OCI-LY1 (cell line): Measurements from ENCODE around the gene PECR.

Experiments
- EZH2 ChIP-seq: fragments of 200-600 bp; sonication (generic), shearing (Covaris generic); IDR thresholded peaks from 2 replicates; pipeline ENCODE4 v1.8.0; 2017; ENCODE audit warnings: borderline replicate concordance, mixed run types, mild to moderate bottlenecking, antibody characterized with exemption, low read length, moderate library complexity, mixed read lengths
- TF ChIP-seq, protein P1 (sequence below): fragments of 200-600 bp; sonication (generic), shearing (Covaris generic); IDR thresholded peaks from 2 replicates; pipeline ENCODE4 v1.5.1; 2017; ENCODE audit warnings: mild to moderate bottlenecking, antibody characterized with exemption, low read length, moderate library complexity, mixed read lengths

DNA sequence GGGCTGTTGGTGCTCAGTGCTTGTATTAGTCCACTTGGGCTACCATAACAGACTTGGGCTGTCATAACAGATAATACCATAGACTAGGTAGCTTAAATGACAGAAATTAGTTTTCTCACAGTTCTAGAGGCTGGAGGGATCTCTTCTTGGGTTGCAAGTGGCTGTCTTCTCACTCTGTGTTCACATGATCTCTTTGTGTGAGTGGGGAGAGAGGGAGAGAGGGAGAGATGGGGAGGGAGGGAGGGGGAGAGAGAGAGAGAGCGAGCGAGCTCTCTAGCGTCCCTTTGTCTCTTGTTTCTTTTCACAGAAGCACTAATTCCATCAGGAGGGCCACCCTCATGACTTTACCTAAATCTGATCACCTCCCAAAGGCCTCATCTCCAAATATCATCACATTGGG lies 23.1 kb upstream of the PECR start:
- TF ChIP-seq, protein P1, sequence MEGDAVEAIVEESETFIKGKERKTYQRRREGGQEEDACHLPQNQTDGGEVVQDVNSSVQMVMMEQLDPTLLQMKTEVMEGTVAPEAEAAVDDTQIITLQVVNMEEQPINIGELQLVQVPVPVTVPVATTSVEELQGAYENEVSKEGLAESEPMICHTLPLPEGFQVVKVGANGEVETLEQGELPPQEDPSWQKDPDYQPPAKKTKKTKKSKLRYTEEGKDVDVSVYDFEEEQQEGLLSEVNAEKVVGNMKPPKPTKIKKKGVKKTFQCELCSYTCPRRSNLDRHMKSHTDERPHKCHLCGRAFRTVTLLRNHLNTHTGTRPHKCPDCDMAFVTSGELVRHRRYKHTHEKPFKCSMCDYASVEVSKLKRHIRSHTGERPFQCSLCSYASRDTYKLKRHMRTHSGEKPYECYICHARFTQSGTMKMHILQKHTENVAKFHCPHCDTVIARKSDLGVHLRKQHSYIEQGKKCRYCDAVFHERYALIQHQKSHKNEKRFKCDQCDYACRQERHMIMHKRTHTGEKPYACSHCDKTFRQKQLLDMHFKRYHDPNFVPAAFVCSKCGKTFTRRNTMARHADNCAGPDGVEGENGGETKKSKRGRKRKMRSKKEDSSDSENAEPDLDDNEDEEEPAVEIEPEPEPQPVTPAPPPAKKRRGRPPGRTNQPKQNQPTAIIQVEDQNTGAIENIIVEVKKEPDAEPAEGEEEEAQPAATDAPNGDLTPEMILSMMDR: no peak
- no peak for TF ChIP-seq EZH2
